HUDEP-2 (cell line): ENCODE measurements around the gene SH3GL3.

Experiments used
- DNase-seq, 76 experiments: peaks; one replicate each; lab custom pipeline; 2025; ENCODE audit not compliant: unreplicated experiment in 76 of 76; lab: John Stamatoyannopoulos, UW

Gene SH3GL3

GRCh38 chr15:83561661-83562060 is 114.5 kb downstream of the SH3GL3 start:
- no peak for DNase-seq

DNA sequence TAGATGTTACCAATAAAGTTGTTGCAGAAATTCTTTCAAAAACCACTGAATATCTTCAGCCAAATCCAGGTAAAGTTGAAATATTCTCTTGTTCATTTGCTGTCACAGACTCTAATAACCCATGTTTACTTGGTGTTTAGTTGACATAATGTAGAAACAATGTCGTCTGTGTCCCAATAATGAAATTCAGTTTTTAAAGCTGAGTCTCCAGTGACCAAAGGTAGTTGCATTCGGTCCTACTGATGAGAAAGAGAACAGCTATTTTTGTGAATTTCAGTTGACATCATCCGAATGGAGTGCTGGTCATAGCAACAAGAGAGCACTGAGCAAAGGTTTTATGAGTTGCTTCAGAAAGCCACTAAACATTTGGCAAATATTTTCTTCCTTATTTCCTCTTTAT is 118.0 kb downstream of the SH3GL3 start:
- DNase-seq = no peak

DNA sequence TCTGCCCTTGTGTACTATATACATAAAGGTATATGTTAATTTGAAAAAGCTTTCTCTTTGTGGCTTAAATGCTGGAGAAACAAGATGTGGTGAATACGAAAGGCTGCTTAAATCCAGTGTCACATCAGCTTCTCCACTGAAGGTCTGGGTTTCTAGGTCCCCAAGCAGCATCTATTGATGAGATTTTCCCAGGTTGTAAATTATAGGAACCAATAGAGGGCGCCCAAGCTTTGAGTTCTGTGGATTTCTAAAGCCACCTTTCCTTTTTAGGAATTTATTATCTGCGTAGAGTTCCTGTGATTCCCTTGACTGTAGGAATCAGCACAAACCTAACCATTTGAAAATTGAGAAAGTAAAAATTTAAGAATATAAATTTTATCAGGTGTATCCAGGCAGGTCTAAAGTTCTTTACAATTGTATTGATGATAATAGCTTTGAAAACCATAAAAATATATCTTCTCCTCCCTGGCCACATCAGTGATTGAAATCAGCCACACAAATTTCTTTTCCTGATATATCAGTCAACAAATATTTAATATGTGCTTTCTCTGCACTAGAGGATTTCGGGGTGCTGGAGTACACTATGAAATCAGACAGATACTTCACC is 118.5 kb downstream of the SH3GL3 start:
- peak in 5 of 76 experiments; percentile 1 to 21 (median 4) for DNase-seq

DNA sequence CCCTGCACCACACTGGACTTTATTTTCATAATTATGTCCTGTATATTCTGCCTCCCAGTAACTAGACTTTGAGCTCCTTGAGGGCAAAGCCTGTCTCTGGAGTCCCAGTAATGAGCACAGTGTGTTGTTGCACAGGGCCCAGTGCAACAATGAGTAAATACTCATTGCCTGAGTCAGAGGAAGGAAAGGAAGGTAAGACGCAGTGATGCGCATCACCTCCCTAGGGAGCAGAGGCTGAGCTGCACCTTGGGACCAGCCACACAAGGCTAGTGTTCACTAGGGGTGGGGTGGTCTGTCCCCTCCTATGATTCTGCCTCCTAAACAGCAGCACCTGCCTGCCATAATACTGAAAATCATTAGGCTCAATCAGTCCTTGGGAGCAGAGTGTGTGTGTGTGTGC is 120.2 kb downstream of the SH3GL3 start:
- no peak for DNase-seq

GRCh38 chr15:83569341-83569740 is 122.2 kb downstream of the SH3GL3 start:
- no peak for DNase-seq

DNA sequence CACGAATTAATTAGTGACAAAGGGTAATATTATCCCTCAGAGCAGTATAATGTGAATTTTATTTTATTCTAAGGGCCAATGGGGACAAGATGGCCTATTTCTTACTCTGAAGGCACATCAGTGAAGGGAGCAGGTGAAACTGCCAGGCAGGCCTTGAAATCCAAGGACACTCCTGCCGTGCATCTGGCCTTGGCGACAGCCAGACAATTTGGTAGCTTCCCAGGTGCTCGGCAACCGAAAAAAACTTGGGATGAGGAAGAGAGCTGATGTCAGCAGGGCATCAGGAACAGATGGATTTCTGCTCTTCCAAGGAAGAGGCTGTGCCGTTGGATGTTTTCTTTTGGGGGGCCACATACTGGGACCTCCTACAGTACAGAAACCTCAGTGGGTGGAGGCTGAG is 123.6 kb downstream of the SH3GL3 start:
- DNase-seq = no peak

GRCh38 chr15:83571820-83572707 is 124.9 kb downstream of the SH3GL3 start:
- DNase-seq = peak in 3 of 76 experiments; percentile 1 to 2 (median 2)

- no peak for DNase-seq
These were observed 127.2 kb downstream of the SH3GL3 start for GRCh38 chr15:83574345-83574744.

- DNase-seq = no peak
These were observed 131.6 kb downstream of the SH3GL3 start for GRCh38 chr15:83578691-83579090.

- no peak for DNase-seq
These were observed 134.2 kb downstream of the SH3GL3 start for GRCh38 chr15:83581381-83581780.

GRCh38 chr15:83582381-83582780 is 135.2 kb downstream of the SH3GL3 start:
- DNase-seq = no peak

DNA sequence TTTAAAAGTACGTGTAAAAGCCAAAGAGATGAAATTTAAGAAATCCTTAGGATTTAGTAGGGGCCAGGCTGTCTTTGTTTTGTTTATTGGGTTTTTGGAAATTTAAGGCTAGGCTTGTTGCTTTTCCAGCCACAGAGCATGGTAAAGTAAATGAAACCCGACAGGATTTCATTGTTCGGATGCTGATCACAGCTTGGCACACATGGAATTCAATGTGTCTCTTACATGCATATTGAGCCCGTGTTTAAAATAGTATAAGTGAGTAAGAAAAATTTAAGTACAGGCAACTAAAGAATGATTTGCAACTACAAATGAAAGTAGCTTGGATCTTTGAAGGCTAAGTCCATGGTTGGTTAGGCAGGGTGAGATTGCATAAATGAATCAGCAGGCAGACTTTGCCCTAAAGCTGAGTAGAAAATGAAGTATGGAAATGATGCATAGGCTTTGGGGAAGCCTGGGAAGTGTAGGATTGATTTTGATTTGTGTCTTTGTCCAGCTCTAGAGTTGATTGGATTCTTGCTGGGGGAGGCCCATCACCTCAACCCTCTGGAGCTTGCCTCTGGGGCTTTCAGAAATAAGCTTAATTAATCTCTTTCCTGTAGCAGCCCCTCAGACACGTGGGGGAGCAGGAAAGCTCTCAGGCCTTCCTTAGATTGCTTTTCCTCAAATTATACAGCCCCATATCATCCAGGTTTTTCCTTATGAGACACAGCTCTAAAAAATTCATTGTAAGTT is 138.6 kb downstream of the SH3GL3 start:
- no peak for DNase-seq

GRCh38 chr15:83587091-83587490 is 139.9 kb downstream of the SH3GL3 start:
- no peak for DNase-seq

- DNase-seq = no peak
These were observed 141.3 kb downstream of the SH3GL3 start for GRCh38 chr15:83588441-83588840.

GRCh38 chr15:83592370-83593040 is 145.4 kb downstream of the SH3GL3 start:
- DNase-seq = no peak

GRCh38 chr15:83595191-83595590 is 148.1 kb downstream of the SH3GL3 start:
- no peak for DNase-seq

DNA sequence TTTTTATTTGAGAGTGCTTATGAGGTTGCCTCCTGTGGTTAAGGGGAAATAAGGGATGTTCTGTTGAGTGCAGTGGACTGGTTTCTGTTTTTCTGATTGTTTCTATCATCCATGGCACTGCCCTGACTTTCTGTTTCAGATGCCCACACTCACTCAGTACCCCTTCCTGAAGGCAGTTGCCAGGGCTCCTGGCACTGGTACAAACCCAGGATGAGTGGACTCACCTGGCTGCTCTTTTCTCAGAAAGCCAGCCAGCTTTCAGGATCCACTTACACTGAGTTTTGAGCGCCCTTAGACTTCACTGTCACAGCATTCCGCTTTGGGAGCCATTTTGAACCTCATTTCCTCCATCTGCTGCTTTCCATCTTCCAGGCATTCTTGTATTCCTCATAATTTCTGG is 150.9 kb downstream of the SH3GL3 start:
- no peak for DNase-seq

GRCh38 chr15:83602021-83602420 is 154.9 kb downstream of the SH3GL3 start:
- DNase-seq = no peak

- no peak for DNase-seq
These were observed 157.4 kb downstream of the SH3GL3 start for GRCh38 chr15:83604549-83604948.

DNA sequence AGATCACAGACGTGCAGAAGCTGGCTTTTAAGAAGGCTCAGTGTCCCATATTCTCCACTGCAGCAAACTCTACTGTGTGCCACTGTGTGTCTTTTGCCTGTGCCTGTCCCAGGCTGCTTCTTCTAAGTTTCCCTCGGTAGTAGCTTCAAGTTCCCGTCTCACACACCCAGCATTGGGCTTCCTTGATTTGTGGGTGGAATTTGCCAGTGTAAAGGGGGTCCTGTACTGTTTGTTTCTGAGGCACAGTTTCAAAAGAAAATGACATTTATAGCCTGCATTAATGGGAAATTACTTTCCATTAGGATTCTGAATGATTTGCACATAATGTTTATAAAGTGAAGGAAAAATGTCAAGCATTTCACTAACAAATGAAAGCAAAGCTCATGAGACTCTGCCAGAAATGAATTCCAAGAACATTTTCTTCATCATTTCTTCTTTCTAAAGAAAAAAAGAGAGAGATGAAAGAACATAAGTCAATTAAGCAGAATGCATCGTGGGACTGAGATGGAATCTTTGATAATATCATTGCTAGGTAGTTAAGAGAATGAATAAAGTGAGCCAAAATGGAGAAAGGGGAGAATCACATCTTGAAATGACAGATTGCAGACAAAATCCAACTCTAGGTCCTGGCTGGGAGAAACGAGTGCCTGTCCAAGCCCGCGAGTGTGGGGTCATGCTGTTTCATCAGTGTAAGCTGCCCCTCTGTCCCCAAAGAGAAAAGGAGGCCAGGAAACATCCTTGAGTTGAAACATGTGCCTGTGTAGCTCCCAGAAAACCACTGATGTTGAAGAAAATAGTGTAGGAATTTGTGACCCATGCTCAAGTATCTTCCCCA is 158.2 kb downstream of the SH3GL3 start:
- DNase-seq = no peak
